Activated T-cell treated with anti-CD3 and anti-CD28 coated beads, Interleukin-2, amount 50 U/mL, for 4 hours (primary cell): ENCODE results near the gene TNFAIP8L1. TPM values are rescaled to one million over a fixed set of nuclear protein-coding genes. Genes with fewer than 3 reads are reported as not detected.

ENCODE experiments used
- ATAC-seq, 2 donors: fragments of 200-7000 bp; cut with Tn5 transposase; one replicate each; pipeline ENCODE4 v1.10.0; 2021
- DNase-seq: peaks from one replicate; pipeline ENCODE4 v3.0.0-alpha.2; 2020
- H3K27me3 Mint-ChIP-seq: one replicate; pipeline ENCODE4 v1.8.0; 2021; ENCODE audit warnings: low read depth, mixed read lengths
- H3K36me3 Mint-ChIP-seq: one replicate; pipeline ENCODE4 v1.8.0; 2022; ENCODE audit warnings: mixed read lengths; ENCODE audit not compliant: insufficient read depth
- H3K4me1 Mint-ChIP-seq: one replicate; pipeline ENCODE4 v1.8.0; 2021; ENCODE audit warnings: low read depth, mixed read lengths
- H3K4me3 Mint-ChIP-seq: one replicate; pipeline ENCODE4 v1.8.0; 2021; ENCODE audit warnings: mild to moderate bottlenecking, moderate library complexity, mixed read lengths
- H3K9me3 Mint-ChIP-seq: one replicate; pipeline ENCODE4 v1.8.0; 2021; ENCODE audit warnings: mixed read lengths
- total RNA-seq, 3 donors: library from RNA; stranded (reverse); gene quantifications; one replicate each; pipeline ENCODE4 v1.2.1, GENCODE V29; 2021

TNFAIP8L1 gene
- total RNA-seq, 3 donors from 2014 or later = 3.2 to 4.0 (median 3.9) TPM

- H3K27me3 Mint-ChIP-seq = peaks cover 36% of the 10 kb centered on the region
- DNase-seq = no peak
- no peak overlapping the region for H3K4me3 Mint-ChIP-seq
- no peaks in the 10 kb centered on the region for H3K36me3 Mint-ChIP-seq
- peaks cover 7% of the 10 kb centered on the region for H3K4me1 Mint-ChIP-seq
- ATAC-seq = no peak
- H3K9me3 Mint-ChIP-seq = no peaks in the 10 kb centered on the region
These were observed 38.4 kb upstream of the TNFAIP8L1 start for GRCh38 chr19:4600893-4601292.

- ATAC-seq (no peak), DNase-seq (no peak)
- Mint-ChIP-seq H3K4me1 (peaks cover 6% of the 10 kb centered on the region), H3K36me3 (no peaks in the 10 kb centered on the region), H3K9me3 (no peaks in the 10 kb centered on the region), H3K4me3 (no peak overlapping the region), H3K27me3 (peaks cover 41% of the 10 kb centered on the region)
These were observed 37.0 kb upstream of the TNFAIP8L1 start for GRCh38 chr19:4602173-4602788.

- Mint-ChIP-seq H3K9me3 (no peaks in the 10 kb centered on the region), H3K36me3 (no peaks in the 10 kb centered on the region), H3K4me1 (peaks cover 2% of the 10 kb centered on the region), H3K27me3 (peaks cover 43% of the 10 kb centered on the region), H3K4me3 (no peak overlapping the region)
- ATAC-seq = no peak
- no peak for DNase-seq
These were observed 36.4 kb upstream of the TNFAIP8L1 start for GRCh38 chr19:4602915-4603314.

GRCh38 chr19:4604912-4605311 is 34.4 kb upstream of the TNFAIP8L1 start:
- DNase-seq (no peak), ATAC-seq (no peak)
- no peak overlapping the region for H3K4me3 Mint-ChIP-seq
- H3K9me3 Mint-ChIP-seq = no peaks in the 10 kb centered on the region
- H3K36me3 Mint-ChIP-seq = no peaks in the 10 kb centered on the region
- H3K4me1 Mint-ChIP-seq = no peaks in the 10 kb centered on the region
- H3K27me3 Mint-ChIP-seq = peaks cover 33% of the 10 kb centered on the region

- H3K36me3 Mint-ChIP-seq = no peaks in the 10 kb centered on the region
- no peak for ATAC-seq
- no peak for DNase-seq
- no peaks in the 10 kb centered on the region for H3K4me1 Mint-ChIP-seq
- H3K4me3 Mint-ChIP-seq = no peak overlapping the region
- peaks cover 33% of the 10 kb centered on the region for H3K27me3 Mint-ChIP-seq
- H3K9me3 Mint-ChIP-seq = no peaks in the 10 kb centered on the region
These were observed 33.1 kb upstream of the TNFAIP8L1 start for GRCh38 chr19:4606181-4606580.

- H3K4me1 Mint-ChIP-seq = no peaks in the 10 kb centered on the region
- no peak overlapping the region for H3K4me3 Mint-ChIP-seq
- no peaks in the 10 kb centered on the region for H3K9me3 Mint-ChIP-seq
- no peaks in the 10 kb centered on the region for H3K36me3 Mint-ChIP-seq
- ATAC-seq (peak in 1 of 2 donors; percentile 41), DNase-seq (no peak)
- H3K27me3 Mint-ChIP-seq = peaks cover 39% of the 10 kb centered on the region
These were observed 32.2 kb upstream of the TNFAIP8L1 start for GRCh38 chr19:4606921-4607678.

- no peak for ATAC-seq
- Mint-ChIP-seq H3K4me3 (no peak overlapping the region), H3K4me1 (no peaks in the 10 kb centered on the region), H3K27me3 (peaks cover 36% of the 10 kb centered on the region), H3K36me3 (no peaks in the 10 kb centered on the region), H3K9me3 (no peaks in the 10 kb centered on the region)
- DNase-seq = no peak
These were observed 29.3 kb upstream of the TNFAIP8L1 start for GRCh38 chr19:4609878-4610511.

GRCh38 chr19:4613254-4613751 is 26.0 kb upstream of the TNFAIP8L1 start:
- DNase-seq (no peak), ATAC-seq (no peak)
- no peaks in the 10 kb centered on the region for H3K36me3 Mint-ChIP-seq
- H3K27me3 Mint-ChIP-seq = peaks cover 21% of the 10 kb centered on the region
- H3K9me3 Mint-ChIP-seq = no peaks in the 10 kb centered on the region
- no peak overlapping the region for H3K4me3 Mint-ChIP-seq
- H3K4me1 Mint-ChIP-seq = no peaks in the 10 kb centered on the region

- Mint-ChIP-seq H3K4me1 (no peaks in the 10 kb centered on the region), H3K27me3 (peaks cover 18% of the 10 kb centered on the region), H3K4me3 (no peak overlapping the region), H3K36me3 (no peaks in the 10 kb centered on the region), H3K9me3 (no peaks in the 10 kb centered on the region)
- DNase-seq = no peak
- no peak for ATAC-seq
These were observed 21.3 kb upstream of the TNFAIP8L1 start for GRCh38 chr19:4618019-4618418.

GRCh38 chr19:4619668-4620294 is 19.5 kb upstream of the TNFAIP8L1 start:
- no peak for DNase-seq
- no peak for ATAC-seq
- Mint-ChIP-seq H3K9me3 (no peaks in the 10 kb centered on the region), H3K4me1 (no peaks in the 10 kb centered on the region), H3K4me3 (no peak overlapping the region), H3K36me3 (no peaks in the 10 kb centered on the region), H3K27me3 (peaks cover 21% of the 10 kb centered on the region)

- Mint-ChIP-seq H3K27me3 (peaks cover 21% of the 10 kb centered on the region), H3K36me3 (no peaks in the 10 kb centered on the region), H3K9me3 (no peaks in the 10 kb centered on the region), H3K4me1 (no peaks in the 10 kb centered on the region), H3K4me3 (no peak overlapping the region)
- DNase-seq (no peak), ATAC-seq (no peak)
These were observed 18.6 kb upstream of the TNFAIP8L1 start for GRCh38 chr19:4620675-4621074.

GRCh38 chr19:4622695-4623421 is 16.5 kb upstream of the TNFAIP8L1 start:
- Mint-ChIP-seq H3K36me3 (no peaks in the 10 kb centered on the region), H3K9me3 (no peaks in the 10 kb centered on the region), H3K4me1 (no peaks in the 10 kb centered on the region), H3K4me3 (no peak overlapping the region), H3K27me3 (peaks cover 22% of the 10 kb centered on the region)
- DNase-seq (no peak), ATAC-seq (no peak)

GRCh38 chr19:4624301-4624700 is 15.0 kb upstream of the TNFAIP8L1 start:
- DNase-seq = no peak
- Mint-ChIP-seq H3K36me3 (no peaks in the 10 kb centered on the region), H3K4me1 (no peaks in the 10 kb centered on the region), H3K4me3 (no peak overlapping the region), H3K9me3 (no peaks in the 10 kb centered on the region), H3K27me3 (peaks cover 25% of the 10 kb centered on the region)
- no peak for ATAC-seq
